ENCODE measurements around the gene HTRA2. TPM values are rescaled to one million over a fixed set of nuclear protein-coding genes. Genes with fewer than 3 reads are reported as not detected.

The HTRA2 gene
- total RNA-seq, 1 experiment from 2014 or later, result 24.9 TPM

- no peaks in the 10 kb centered on the region for H3K9me3 ChIP-seq (ENCODE audit: control insufficient read depth, low read depth, low read length)
- H3K23ac ChIP-seq (ENCODE audit: insufficient read length, low read depth, low read length), result no peak overlapping the region
- H3K9me3 Mint-ChIP-seq, result no peaks in the 10 kb centered on the region
- no peak overlapping the region for H3K4me2 ChIP-seq (ENCODE audit: insufficient read depth, insufficient read length, low read length)
- H2BK15ac ChIP-seq (ENCODE audit: low read depth, low read length), result no peak overlapping the region
- no peaks in the 10 kb centered on the region for H3K79me1 ChIP-seq (ENCODE audit: insufficient read depth, low read depth, low read length, poor library complexity, severe bottlenecking)
- H3K27ac ChIP-seq (ENCODE audit: insufficient read length, low read depth, low read length), result no peak overlapping the region
- H3T11ph ChIP-seq (ENCODE audit: low read length), result no peak overlapping the region
- no peak overlapping the region for H3K56ac ChIP-seq (ENCODE audit: insufficient read length, low read depth, low read length)
- no peaks in the 10 kb centered on the region for H4K20me1 ChIP-seq (ENCODE audit: control insufficient read depth, insufficient read depth, insufficient read length)
- H2BK120ac ChIP-seq (ENCODE audit: low read depth, low read length, poor library complexity, severe bottlenecking), result no peak overlapping the region
- WGBS (ENCODE audit: extremely low coverage, insufficient read length, low lambda C conversion rate), result no CpG with 5 or more reads among the region's 1 CpG
- no peaks in the 10 kb centered on the region for H3K23me2 ChIP-seq (ENCODE audit: insufficient read length, low read depth, low read length, poor library complexity, severe bottlenecking)
- no peak overlapping the region for H4K5ac ChIP-seq (ENCODE audit: insufficient read length, low read depth, low read length)
- H3K27me3 ChIP-seq (ENCODE audit: insufficient read depth, low read length), result no peaks in the 10 kb centered on the region
- no peak overlapping the region for H3K4me3 Mint-ChIP-seq
- peaks cover 9% of the 10 kb centered on the region for H3K27me3 Mint-ChIP-seq (ENCODE audit: low read depth)
- no peak overlapping the region for H4K8ac ChIP-seq (replicated peaks; ENCODE audit: insufficient read length, low read depth, low read length)
- no peak overlapping the region for H2AK5ac ChIP-seq (ENCODE audit: insufficient read length, low read length)
- H3K79me2 ChIP-seq (ENCODE audit: insufficient read depth, low read length), result 0 out of 2 replicates have a peak, but pooled peaks cover 2% of the 10 kb centered on the region
- no peak overlapping the region for H3K9ac ChIP-seq (ENCODE audit: extremely low read depth, insufficient read length, low read length)
- H3K4me1 Mint-ChIP-seq, result peaks cover 5 to 10% of the 10 kb centered on the region in 2 experiments
- no peak overlapping the region for H2BK12ac ChIP-seq (ENCODE audit: insufficient read length, low read depth, low read length)
- DNase-seq, result no peak
- H2BK20ac ChIP-seq (ENCODE audit: low read depth, low read length, poor library complexity, severe bottlenecking), result no peak overlapping the region
- H3K14ac ChIP-seq (ENCODE audit: insufficient read depth, low read length), result no peak overlapping the region
- H3K4ac ChIP-seq (ENCODE audit: low read depth, low read length), result no peak overlapping the region
- H3K18ac ChIP-seq (ENCODE audit: insufficient read length, low read depth, low read length), result no peak overlapping the region
- H3K4me1 ChIP-seq (ENCODE audit: insufficient read depth, low read length), result no peaks in the 10 kb centered on the region
- no peak overlapping the region for H4K91ac ChIP-seq (ENCODE audit: insufficient read length, low read depth, low read length)
- H2BK5ac ChIP-seq (ENCODE audit: insufficient read length, low read length), result no peak overlapping the region
- no peak for TF ChIP-seq CTCF (conservative IDR thresholded peaks at IDR 0.05)
- peaks cover 0 to 3% (median 2%) of the 10 kb centered on the region in 3 experiments; a peak in 3 of 7 replicates for H3K36me3 Mint-ChIP-seq (ENCODE audit: insufficient read depth in 1 of 3, low read depth in 3 of 3)
- no peak overlapping the region for H2AFZ ChIP-seq (ENCODE audit: low read length)
- no peak overlapping the region for H3K27ac Mint-ChIP-seq
Measured at GRCh38 chr2:74542978-74543377, 13.2 kb downstream of the HTRA2 start.
